Measurements from ENCODE around the gene BSCL2. TPM values are rescaled to one million over a fixed set of nuclear protein-coding genes. Genes with fewer than 3 reads are reported as not detected.

BSCL2 gene
- total and polyA plus RNA-seq, 2 of the 13 experiments (the other 11 are each of a cell fraction or from before 2014, with no cell fraction given): 19.5 to 21.1 TPM

- TF ChIP-seq ZBTB4 (CRISPR knock-in tag; IDR thresholded peaks at IDR 0.05; ENCODE audit: borderline replicate concordance) (peak; percentile 31; the same call in 1 of the 2 replicates), YY1 (IDR thresholded peaks at IDR 0.05; ENCODE audit: insufficient read depth, insufficient replicate concordance, low read depth, low read length) (peak; percentile 32), TBX2 (CRISPR knock-in tag; IDR thresholded peaks at IDR 0.05; ENCODE audit: borderline replicate concordance) (0 out of 2 replicates have a peak, but pooled peaks have one; percentile 26), MTA1 (CRISPR knock-in tag; IDR thresholded peaks at IDR 0.05; ENCODE audit: borderline replicate concordance) (no peak), GMEB1 (CRISPR knock-in tag; IDR thresholded peaks at IDR 0.05; ENCODE audit: borderline replicate concordance) (peak; percentile 64; the same call in 1 of the 2 replicates), REST (IDR thresholded peaks at IDR 0.05; ENCODE audit: borderline replicate concordance in 1 of 2, low read depth in 1 of 2, low read length in 2 of 2) (peak in 1 of 2 experiments; percentile 36; a peak in 1 of 4 replicates), ERF (CRISPR knock-in tag; IDR thresholded peaks at IDR 0.05) (0 out of 2 replicates have a peak, but pooled peaks have one; percentile 36), ZNF121 (CRISPR knock-in tag; IDR thresholded peaks at IDR 0.05) (no peak), ATF7-NPFF (CRISPR knock-in tag; IDR thresholded peaks at IDR 0.05; ENCODE audit: low read depth) (peak; percentile 74), ZNF350 (CRISPR knock-in tag; IDR thresholded peaks at IDR 0.05; ENCODE audit: borderline replicate concordance, low read depth) (0 out of 2 replicates have a peak, but pooled peaks have one; percentile 29), ZNF850 (CRISPR knock-in tag; conservative IDR thresholded peaks at IDR 0.05) (no peak), ZBTB21 (CRISPR knock-in tag; IDR thresholded peaks at IDR 0.05) (no peak), ESRRA (CRISPR knock-in tag; IDR thresholded peaks at IDR 0.05; ENCODE audit: low read depth) (no peak), NCOA1 (CRISPR knock-in tag; IDR thresholded peaks at IDR 0.05) (no peak), HDAC1 (CRISPR knock-in tag; IDR thresholded peaks at IDR 0.05) (peak; percentile 54), POGZ (CRISPR knock-in tag; IDR thresholded peaks at IDR 0.05) (peak; percentile 39; the same call in 1 of the 2 replicates), GABPA (IDR thresholded peaks at IDR 0.05; ENCODE audit: low read depth, low read length) (peak; percentile 83), GABPA (CRISPR knock-in tag; IDR thresholded peaks at IDR 0.05; ENCODE audit: low read depth) (peak; percentile 88), ZNF547 (CRISPR knock-in tag; IDR thresholded peaks at IDR 0.05) (peak; percentile 81; the same call in 1 of the 2 replicates)
Measured at GRCh38 chr11:62705880-62706849, 1.1 kb downstream of the BSCL2 start (continued).

All from HepG2 (cell line).